GM23338 (cell line): ENCODE results near the gene ZNF217. TPM values are rescaled to one million over a fixed set of nuclear protein-coding genes. Genes with fewer than 3 reads are reported as not detected.
"Not testable (repeated sequence)": the region's sequence is repeated elsewhere in the genome, so short reads cannot be mapped to it uniquely, and the experiment has no call there.

Source experiments
- ATAC-seq: fragments of 200-7000 bp; cut with Tn5 transposase; 3 replicates; pipeline ENCODE4 v1.9.1; 2020
- DNase-seq: peaks from one replicate; pipeline ENCODE4 v3.0.0-alpha.2; 2015; ENCODE audit warnings: low spot score
- H2AFZ ChIP-seq: fragments of 200-600 bp; sonication (generic); 2 replicates; pipeline ENCODE4 v1.8.0; 2016; ENCODE audit warnings: antibody characterized with exemption, mild to moderate bottlenecking, moderate library complexity
- H3F3A ChIP-seq: fragments of 200-600 bp; sonication (generic); replicated peaks from 2 replicates; pipeline ENCODE4 v1.8.0; 2017; ENCODE audit warnings: antibody characterized with exemption, mixed run types, low read depth
- H3K27ac ChIP-seq: fragments of 200-600 bp; sonication (generic); 2 replicates; pipeline ENCODE4 v1.6.1; 2016; ENCODE audit warnings: low read depth
- H3K27me3 ChIP-seq: fragments of 200-600 bp; sonication (generic); 2 replicates; pipeline ENCODE4 v1.8.0; 2016; ENCODE audit warnings: mild to moderate bottlenecking, mixed run types, moderate library complexity; ENCODE audit not compliant: insufficient read depth
- H3K36me3 ChIP-seq: fragments of 200-600 bp; sonication (generic); 2 replicates; pipeline ENCODE4 v1.8.0; 2016; ENCODE audit warnings: mild to moderate bottlenecking; ENCODE audit not compliant: insufficient read depth
- H3K4me1 ChIP-seq: fragments of 200-600 bp; sonication (generic); 2 replicates; pipeline ENCODE4 v1.8.0; 2016; ENCODE audit warnings: mild to moderate bottlenecking, moderate library complexity; ENCODE audit not compliant: insufficient read depth
- H3K4me2 ChIP-seq: fragments of 200-600 bp; sonication (generic); 2 replicates; pipeline ENCODE4 v1.7.1; 2017; ENCODE audit warnings: mixed run types
- H3K4me3 ChIP-seq: fragments of 200-600 bp; sonication (generic); 2 replicates; pipeline ENCODE4 v1.6.1; 2016; ENCODE audit warnings: mixed run types
- H3K79me2 ChIP-seq: fragments of 200-600 bp; sonication (generic); replicated peaks from 2 replicates; pipeline ENCODE4 v1.8.0; 2017; ENCODE audit warnings: mild to moderate bottlenecking; ENCODE audit not compliant: insufficient read depth
- H3K9me2 ChIP-seq: fragments of 200-600 bp; sonication (generic); 2 replicates; pipeline ENCODE4 v1.8.0; 2017; ENCODE audit not compliant: insufficient read depth
- H4K20me1 ChIP-seq: fragments of 200-600 bp; sonication (generic); replicated peaks from 2 replicates; pipeline ENCODE4 v1.8.0; 2017; ENCODE audit warnings: mild to moderate bottlenecking; ENCODE audit not compliant: insufficient read depth
- H3K27ac Mint-ChIP-seq: 2 replicates; pipeline ENCODE4 v1.8.0; 2020; ENCODE audit warnings: inconsistent platforms, mild to moderate bottlenecking, moderate library complexity, mixed read lengths
- H3K27me3 Mint-ChIP-seq: 3 replicates; pipeline ENCODE4 v1.8.0; 2022; ENCODE audit warnings: low read depth, mild to moderate bottlenecking, moderate library complexity, mixed read lengths, inconsistent platforms; ENCODE audit not compliant: insufficient read depth, poor library complexity
- H3K36me3 Mint-ChIP-seq: 3 replicates; pipeline ENCODE4 v1.8.0; 2021; ENCODE audit warnings: low read depth, mild to moderate bottlenecking, inconsistent platforms, moderate library complexity, mixed read lengths
- H3K4me1 Mint-ChIP-seq: 3 replicates; pipeline ENCODE4 v1.8.0; 2020; ENCODE audit warnings: mild to moderate bottlenecking, inconsistent platforms, mixed read lengths
- H3K4me3 Mint-ChIP-seq: 3 replicates; pipeline ENCODE4 v1.8.0; 2021; ENCODE audit warnings: moderate library complexity, mild to moderate bottlenecking, inconsistent platforms, mixed read lengths
- H3K9me3 Mint-ChIP-seq: 3 replicates; pipeline ENCODE4 v1.8.0; 2020; ENCODE audit warnings: moderate library complexity, mild to moderate bottlenecking, inconsistent platforms, mixed read lengths
- CREB1 ChIP-seq: fragments of 250-450 bp; sonication (Bioruptor Pico); IDR thresholded peaks from 2 replicates; pipeline ENCODE4 v1.5.0; 2020; ENCODE audit warnings: low read depth, mild to moderate bottlenecking, moderate library complexity
- EZH2 ChIP-seq: fragments of 200-600 bp; sonication (generic); IDR thresholded peaks from one replicate; pipeline ENCODE4 v1.8.0; 2017; ENCODE audit warnings: antibody characterized with exemption, mild to moderate bottlenecking, low read depth; ENCODE audit not compliant: unreplicated experiment
- EZH2phosphoT487 ChIP-seq: fragments of 200-600 bp; sonication (generic); IDR thresholded peaks from one replicate; pipeline ENCODE4 v1.8.1; 2018; ENCODE audit warnings: antibody characterized with exemption; ENCODE audit not compliant: unreplicated experiment
- POLR2AphosphoS5 ChIP-seq: IDR thresholded peaks from 2 replicates; pipeline ENCODE4 v1.6.1; 2016; ENCODE audit warnings: antibody characterized with exemption, low read depth
- REST ChIP-seq: IDR thresholded peaks from one replicate; pipeline ENCODE4 v1.6.1; 2018; ENCODE audit warnings: antibody characterized with exemption; ENCODE audit not compliant: unreplicated experiment
- STAT1 ChIP-seq: IDR thresholded peaks from one replicate; pipeline ENCODE4 v1.6.1; 2016; ENCODE audit warnings: antibody characterized with exemption; ENCODE audit not compliant: unreplicated experiment
- ZNF114 ChIP-seq: fragments of 250-450 bp; sonication (Bioruptor Pico); IDR thresholded peaks from 2 replicates; pipeline ENCODE4 v1.5.0; 2020; ENCODE audit warnings: mild to moderate bottlenecking, moderate library complexity
- ZNF331 ChIP-seq: fragments of 250-450 bp; sonication (Bioruptor Pico); IDR thresholded peaks from 2 replicates; pipeline ENCODE4 v1.5.0; 2020; ENCODE audit warnings: low read depth, mild to moderate bottlenecking, moderate library complexity
- ZNF462 ChIP-seq: fragments of 250-450 bp; sonication (Bioruptor Pico); IDR thresholded peaks from 2 replicates; pipeline ENCODE4 v1.5.0; 2020; ENCODE audit warnings: mild to moderate bottlenecking, moderate library complexity
- polyA plus RNA-seq: library from polyadenylated mRNA; unstranded; fragments of >200 nt; fragmentation: Nextera tagmentation; extraction: Ambion mirVana; gene quantifications from 2 replicates; pipeline ENCODE4 v1.2.1, GENCODE V29; 2016
- total RNA-seq: library from RNA; depleted of rRNA; stranded (reverse); fragments of >200 nt; shearing (Covaris generic); gene quantifications from 2 replicates; pipeline ENCODE4 v1.2.3, GENCODE V29; 2014
- TF ChIP-seq, protein P1 (sequence below), 2 experiments: fragments of 200-600 bp in 1 of 2; sonication (generic) in 1 of 2; conservative IDR thresholded peaks; 2 replicates each; pipeline versions ENCODE4 v1.5.1 to v1.6.1; 2016 to 2017; ENCODE audit warnings: antibody characterized with exemption in 2 of 2, low read depth in 2 of 2, mild to moderate bottlenecking in 2 of 2, moderate library complexity in 1 of 2

ZNF217 gene
- total and polyA plus RNA-seq, 2 experiments from 2014 or later: 32.8 to 78.0 TPM

- not testable (repeated sequence) for H3K4me1 ChIP-seq, H3K9me2 ChIP-seq, H3K36me3 ChIP-seq, ATAC-seq, H3K27ac ChIP-seq, H3K27me3 ChIP-seq, H3K4me1 Mint-ChIP-seq, H3K4me2 ChIP-seq, H3K79me2 ChIP-seq, H3K27me3 Mint-ChIP-seq, H3F3A ChIP-seq, H3K36me3 Mint-ChIP-seq, H3K27ac Mint-ChIP-seq, H3K4me3 ChIP-seq, H4K20me1 ChIP-seq, DNase-seq, H2AFZ ChIP-seq, H3K9me3 Mint-ChIP-seq, H3K4me3 Mint-ChIP-seq
Measured at GRCh38 chr20:53637310-53637709, 43.7 kb upstream of the ZNF217 start.

DNA sequence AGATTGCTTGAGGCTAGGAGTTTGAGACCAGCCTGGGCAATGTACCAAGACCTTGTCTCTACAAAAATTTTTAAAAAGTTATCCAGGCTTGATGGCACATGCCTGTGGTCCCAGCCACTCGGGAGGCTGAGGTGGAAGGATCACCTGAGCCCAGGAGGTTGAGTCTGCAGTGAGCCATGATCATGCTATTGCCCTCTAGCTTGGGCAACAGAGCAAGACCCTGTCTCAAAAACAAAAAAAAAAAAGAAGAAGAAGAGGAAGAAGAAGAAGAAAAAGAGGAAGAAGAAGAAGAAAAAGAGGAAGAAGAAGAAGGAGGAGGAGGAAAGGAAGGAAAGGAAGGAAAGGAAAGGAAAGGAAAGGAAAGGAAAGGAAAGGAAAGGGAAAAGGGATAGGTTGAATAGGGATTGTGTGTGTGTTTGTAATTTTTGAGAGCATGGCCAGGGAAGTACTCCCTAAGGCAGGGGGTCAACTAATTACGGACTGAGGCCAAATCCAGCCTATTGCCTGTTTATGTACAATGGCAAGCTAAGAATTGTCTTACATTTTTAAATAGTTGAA is 43.0 kb upstream of the ZNF217 start:
- TF ChIP-seq EZH2 (no peak), CREB1 (no peak), ZNF462 (CRISPR knock-in tag) (no peak), REST (no peak), EZH2phosphoT487 (no peak), ZNF114 (no peak), STAT1 (no peak), POLR2AphosphoS5 (no peak), ZNF331 (CRISPR knock-in tag) (no peak)
- TF ChIP-seq, protein P1, sequence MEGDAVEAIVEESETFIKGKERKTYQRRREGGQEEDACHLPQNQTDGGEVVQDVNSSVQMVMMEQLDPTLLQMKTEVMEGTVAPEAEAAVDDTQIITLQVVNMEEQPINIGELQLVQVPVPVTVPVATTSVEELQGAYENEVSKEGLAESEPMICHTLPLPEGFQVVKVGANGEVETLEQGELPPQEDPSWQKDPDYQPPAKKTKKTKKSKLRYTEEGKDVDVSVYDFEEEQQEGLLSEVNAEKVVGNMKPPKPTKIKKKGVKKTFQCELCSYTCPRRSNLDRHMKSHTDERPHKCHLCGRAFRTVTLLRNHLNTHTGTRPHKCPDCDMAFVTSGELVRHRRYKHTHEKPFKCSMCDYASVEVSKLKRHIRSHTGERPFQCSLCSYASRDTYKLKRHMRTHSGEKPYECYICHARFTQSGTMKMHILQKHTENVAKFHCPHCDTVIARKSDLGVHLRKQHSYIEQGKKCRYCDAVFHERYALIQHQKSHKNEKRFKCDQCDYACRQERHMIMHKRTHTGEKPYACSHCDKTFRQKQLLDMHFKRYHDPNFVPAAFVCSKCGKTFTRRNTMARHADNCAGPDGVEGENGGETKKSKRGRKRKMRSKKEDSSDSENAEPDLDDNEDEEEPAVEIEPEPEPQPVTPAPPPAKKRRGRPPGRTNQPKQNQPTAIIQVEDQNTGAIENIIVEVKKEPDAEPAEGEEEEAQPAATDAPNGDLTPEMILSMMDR (conservative IDR thresholded peaks at IDR 0.05; ENCODE audit: low read depth in 2 of 2): no peak
- no peaks in the 10 kb centered on the region for H3K36me3 Mint-ChIP-seq
- H3K4me1 Mint-ChIP-seq: 0 out of 3 replicates have a peak, but pooled peaks cover 2% of the 10 kb centered on the region
- Histone ChIP-seq H3K4me3 (no peak overlapping the region), H3K9me2 (no peaks in the 10 kb centered on the region), H2AFZ (0 out of 2 replicates have a peak overlapping the region, but pooled peaks have one; percentile 7), H4K20me1 (no peaks in the 10 kb centered on the region), H3K27me3 (no peaks in the 10 kb centered on the region), H3F3A (no peaks in the 10 kb centered on the region), H3K79me2 (no peaks in the 10 kb centered on the region), H3K27ac (no peak overlapping the region), H3K36me3 (no peaks in the 10 kb centered on the region), H3K4me1 (no peaks in the 10 kb centered on the region), H3K4me2 (no peak overlapping the region)
- no peak overlapping the region for H3K4me3 Mint-ChIP-seq
- H3K27me3 Mint-ChIP-seq: peaks cover 5% of the 10 kb centered on the region
- DNase-seq (no peak), ATAC-seq (no peak)
- H3K27ac Mint-ChIP-seq: no peak overlapping the region
- no peaks in the 10 kb centered on the region; the same call in 2 of the 3 replicates for H3K9me3 Mint-ChIP-seq
